ENCODE results near the gene TPGS1.

Gene TPGS1

GRCh38 chr19:496112-496665 lies 11.1 kb upstream of the TPGS1 start, which contains the start of gene MADCAM1:
MADCAM1 (plus strand) TSS chr19:496486; CDS start chr19:496500, 14 bp downstream.
- no peak for DNase-seq

DNA sequence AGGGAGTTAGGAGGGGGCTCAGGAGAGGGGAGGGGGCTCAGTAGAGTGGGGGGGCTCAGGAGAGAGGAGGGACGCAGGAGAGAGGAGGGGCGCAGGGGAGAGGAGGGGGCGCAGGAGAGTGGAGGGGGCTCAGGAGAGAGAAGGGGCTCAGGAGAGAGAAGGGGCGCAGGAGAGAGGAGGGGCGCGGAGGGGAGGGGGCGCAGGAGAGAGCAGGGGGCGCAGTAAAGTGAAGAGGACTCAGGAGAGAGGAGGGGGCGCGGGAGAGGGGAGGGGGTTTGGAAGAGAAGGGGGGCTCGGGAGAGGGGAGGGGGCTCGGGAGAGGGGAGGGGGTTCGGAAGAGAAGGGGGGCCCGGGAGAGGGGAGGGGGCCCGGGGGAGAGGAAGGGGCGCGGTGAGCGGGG lies 10.3 kb upstream of the TPGS1 start:
- DNase-seq = no peak

GRCh38 chr19:497491-497868 lies 9.8 kb upstream of the TPGS1 start:
- DNase-seq = no peak

DNA sequence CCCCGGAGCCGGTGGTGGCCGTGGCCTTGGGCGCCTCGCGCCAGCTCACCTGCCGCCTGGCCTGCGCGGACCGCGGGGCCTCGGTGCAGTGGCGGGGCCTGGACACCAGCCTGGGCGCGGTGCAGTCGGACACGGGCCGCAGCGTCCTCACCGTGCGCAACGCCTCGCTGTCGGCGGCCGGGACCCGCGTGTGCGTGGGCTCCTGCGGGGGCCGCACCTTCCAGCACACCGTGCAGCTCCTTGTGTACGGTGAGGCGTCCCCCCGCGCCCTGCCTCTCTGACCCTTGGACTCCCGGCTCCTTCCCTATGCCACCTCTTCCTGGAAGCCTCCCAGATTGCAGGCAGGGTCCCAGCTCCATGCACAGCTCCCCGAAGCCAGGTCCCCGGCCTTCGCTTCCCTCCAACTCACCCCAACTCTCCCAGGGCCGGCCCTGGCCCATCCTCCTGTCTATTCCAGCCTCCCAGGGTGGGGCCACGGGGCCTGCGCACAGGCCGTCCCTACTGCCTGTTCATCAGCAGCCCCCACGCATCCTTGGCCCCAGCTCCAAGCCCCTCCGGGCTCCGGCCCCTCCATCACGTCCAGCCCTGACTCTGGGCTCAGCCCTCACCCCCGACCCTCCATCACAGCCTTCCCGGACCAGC lies 9.3 kb upstream of the TPGS1 start:
- no peak for DNase-seq

DNA sequence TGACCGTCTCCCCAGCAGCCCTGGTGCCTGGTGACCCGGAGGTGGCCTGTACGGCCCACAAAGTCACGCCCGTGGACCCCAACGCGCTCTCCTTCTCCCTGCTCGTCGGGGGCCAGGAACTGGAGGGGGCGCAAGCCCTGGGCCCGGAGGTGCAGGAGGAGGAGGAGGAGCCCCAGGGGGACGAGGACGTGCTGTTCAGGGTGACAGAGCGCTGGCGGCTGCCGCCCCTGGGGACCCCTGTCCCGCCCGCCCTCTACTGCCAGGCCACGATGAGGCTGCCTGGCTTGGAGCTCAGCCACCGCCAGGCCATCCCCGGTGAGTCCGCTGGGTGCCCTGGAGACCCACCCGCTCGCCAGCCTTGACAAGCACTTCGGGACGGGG lies 8.8 kb upstream of the TPGS1 start:
- DNase-seq = no peak

DNA sequence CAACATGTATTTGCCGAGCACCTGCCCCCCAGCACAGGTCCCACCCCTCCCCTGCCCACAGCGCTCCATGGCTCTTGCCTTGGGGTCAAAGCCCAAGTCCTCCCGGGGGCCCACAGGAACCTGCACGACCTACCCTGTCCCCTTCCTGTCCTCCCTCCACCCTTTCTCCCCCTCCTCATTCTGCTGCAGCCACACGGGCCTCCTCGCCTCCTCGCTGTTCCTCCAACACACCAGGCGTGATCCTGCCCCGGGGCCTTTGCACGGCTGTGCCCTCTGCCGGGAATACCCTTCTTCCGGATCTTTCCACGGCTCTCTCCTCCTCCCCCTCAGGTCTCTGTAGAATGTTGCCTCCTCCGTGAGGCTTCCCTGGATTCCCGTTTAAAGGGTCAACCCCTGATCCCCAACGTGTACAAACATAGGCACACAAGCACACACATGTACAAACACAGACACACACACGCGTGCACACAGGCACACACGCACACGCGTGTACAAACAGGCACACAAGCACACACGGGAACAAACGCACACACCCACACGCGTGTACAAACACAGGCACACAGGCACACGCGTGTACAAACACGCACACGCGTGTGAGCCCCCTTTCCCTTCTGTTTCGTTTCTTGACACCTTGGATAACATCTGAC lies 8.2 kb upstream of the TPGS1 start:
- DNase-seq = no peak

- no peak for DNase-seq
Measured at GRCh38 chr19:501646-502045, 5.7 kb upstream of the TPGS1 start.

GRCh38 chr19:504616-505015 lies 2.7 kb upstream of the TPGS1 start:
- no peak for DNase-seq

DNA sequence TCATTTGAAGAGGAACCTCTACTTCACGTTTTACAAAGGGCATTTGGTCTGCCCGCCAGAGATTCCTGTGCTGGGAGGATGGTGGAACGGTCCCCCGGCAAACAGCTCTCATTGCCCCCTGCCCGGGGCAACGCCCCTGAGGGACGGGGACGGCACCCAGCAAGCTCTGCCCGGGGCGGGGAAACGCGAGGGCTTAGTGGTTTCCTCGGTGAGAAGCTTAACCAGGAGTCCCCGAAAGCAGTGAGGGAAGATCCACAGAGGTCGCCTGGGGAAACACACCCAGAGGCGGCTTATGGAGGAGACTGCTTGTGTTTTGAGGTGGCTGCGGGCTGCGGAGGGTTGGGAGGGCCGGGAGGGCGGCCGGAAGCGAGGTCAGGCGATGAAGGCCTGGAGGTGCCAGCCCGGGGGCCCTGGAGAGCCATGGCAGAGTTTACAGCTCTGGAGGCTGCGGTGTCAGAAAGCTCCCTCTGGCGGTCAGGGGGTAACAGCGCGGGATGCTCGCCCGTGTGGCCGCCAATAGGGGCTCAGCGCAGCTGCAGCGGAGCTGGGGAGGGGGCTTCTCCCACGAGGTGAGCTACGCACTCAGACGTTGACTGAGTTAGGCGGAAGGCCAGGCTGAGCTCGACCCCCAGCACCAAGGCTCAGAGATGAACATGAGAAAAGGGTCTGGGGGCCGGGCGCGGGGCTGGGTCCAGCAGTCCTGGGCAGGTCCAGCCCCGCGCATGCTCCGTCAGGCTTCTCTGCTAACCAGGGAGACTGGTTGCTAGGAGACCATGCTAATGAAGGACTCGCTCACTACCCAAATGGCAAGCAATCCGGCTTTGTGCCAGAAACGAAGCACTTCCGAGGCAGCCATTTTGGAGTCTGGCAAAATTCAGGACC lies 652 bp upstream of the TPGS1 start:
- peak; percentile 89 for DNase-seq

DNA sequence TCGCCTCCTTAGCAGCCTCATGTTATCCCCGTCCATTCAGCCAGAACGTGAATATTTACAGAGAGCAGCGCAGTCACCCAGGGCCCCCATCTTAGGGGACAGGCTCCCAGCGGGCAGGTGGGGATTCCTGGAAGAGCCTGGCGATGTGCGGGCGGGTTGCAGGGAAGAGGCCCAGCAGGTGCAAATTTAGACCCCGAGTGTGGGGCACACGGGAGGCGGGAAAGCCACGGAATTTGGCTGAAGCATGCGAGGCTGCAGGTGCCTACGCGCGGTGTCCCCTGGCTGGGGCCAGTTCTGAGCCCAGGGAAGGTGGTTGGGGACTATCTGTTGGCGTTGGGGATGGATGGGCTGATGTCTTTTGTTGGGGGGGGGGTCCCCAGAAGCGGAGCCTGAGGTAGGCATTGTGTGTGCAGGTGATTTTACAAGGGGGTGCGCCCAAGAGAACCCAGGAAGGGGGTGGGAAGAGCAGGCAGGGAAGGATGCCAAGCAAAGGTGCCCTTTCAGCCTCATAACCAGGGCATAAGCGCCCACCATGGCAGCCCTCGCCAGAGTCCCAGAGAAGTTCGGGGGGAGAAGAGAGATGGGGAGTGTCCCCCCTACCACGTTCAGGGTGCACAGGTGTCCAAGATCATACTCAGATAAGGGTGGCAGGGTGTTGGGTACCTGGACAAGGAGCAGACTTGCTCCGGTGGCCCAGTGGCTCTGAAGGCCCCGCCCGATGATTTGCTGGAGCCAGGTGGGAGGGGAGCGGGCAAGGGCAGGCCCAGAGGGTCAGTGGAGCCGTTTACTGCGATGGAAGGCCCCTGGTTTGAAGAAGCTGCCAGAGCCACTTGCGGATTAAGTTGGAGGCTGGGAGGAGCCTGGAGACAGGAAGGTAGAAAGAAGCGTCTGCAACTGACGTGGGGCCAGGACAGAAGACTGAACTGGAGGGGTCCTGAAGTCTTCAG lies 1.2 kb downstream of the TPGS1 start:
- DNase-seq = no peak

- DNase-seq = peak; percentile 93
Measured at GRCh38 chr19:510606-511100, 3.4 kb downstream of the TPGS1 start.

GRCh38 chr19:511101-511851 lies 4.0 kb downstream of the TPGS1 start:
- DNase-seq = peak; percentile 86

DNA sequence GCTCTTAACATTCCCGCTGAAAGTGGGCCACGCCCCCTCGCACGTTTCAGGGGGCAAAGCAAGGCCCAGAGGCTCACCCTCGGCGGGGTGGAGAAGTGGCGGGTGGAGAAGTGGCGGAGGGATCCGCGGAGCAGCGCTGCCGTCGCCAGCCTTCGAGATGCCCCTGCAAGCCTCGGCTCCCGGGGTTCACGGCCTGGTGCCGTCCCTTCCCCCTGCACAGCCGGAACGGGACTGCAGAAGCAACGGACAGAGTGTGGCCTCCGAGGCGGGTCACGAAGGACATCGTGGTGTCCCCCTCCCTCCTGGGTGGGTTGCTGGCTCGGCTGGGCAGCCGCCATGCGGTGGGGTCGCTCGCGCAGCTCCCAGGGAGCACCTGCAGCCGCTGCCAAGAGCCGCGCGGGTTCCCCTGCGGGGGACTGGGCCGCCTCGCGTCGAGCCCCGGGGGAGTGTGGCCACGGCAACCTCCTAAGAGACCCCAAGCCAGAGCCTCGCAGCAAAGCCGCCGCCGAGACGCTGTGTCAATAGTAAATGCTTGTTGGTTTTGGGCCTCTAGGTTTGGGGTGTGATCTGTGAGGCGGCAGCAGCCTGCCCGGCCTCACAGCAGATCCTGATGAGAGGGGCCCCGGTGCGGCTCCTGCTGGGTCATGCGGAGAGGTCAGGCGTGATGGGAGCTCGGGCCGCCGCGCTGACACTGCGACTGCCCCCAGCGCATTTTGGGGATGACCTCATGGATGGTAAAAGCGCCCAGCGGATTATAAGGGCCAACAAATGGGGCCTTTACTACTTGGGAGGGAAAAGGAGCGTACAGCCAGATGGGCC lies 5.5 kb downstream of the TPGS1 start:
- no peak for DNase-seq

- DNase-seq = no peak
Measured at GRCh38 chr19:513368-514165, 6.3 kb downstream of the TPGS1 start.

GRCh38 chr19:514166-514663 lies 6.9 kb downstream of the TPGS1 start:
- DNase-seq = no peak

- no peak for DNase-seq
Measured at GRCh38 chr19:517721-518597, 10.7 kb downstream of the TPGS1 start.

DNA sequence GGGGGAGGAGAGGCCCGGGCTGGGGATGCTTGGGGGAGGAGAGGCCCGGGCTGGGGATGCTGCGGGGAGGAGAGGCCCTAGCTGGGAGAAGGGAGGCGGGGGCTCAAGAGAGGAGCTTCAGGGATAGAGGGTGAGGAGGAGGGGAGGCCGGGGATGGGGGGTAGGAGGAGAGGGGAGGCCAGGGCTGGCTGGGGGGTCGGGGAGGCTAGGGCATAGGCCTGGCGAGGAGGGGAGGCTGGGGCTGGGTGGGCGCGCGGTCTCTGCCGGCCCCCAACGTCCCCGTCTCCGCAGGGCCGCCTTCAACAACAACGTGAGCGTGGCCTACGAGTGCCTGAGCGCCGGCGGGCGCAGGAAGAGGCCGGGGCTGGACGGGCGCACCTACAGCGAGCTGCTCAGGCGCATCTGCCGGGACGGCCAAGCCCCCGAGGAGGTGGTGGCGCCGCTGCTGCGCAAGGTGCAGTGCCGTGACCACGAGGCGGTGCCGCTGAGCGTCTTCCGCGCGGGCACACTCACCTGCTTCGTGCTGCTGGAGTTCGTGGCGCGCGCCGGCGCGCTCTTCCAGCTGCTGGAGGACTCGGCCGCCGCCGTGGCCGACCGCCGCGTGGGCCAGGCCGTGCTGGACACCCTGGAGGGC lies 11.4 kb downstream of the TPGS1 start:
- DNase-seq = peak; percentile 73

- DNase-seq = no peak
Measured at GRCh38 chr19:519449-519865, 12.2 kb downstream of the TPGS1 start.

Measured in activated CD4-positive, alpha-beta T cell treated with anti-CD3 and anti-CD28 coated beads, Interleukin-2, amount 50 U/mL, for 1 hour (primary cell).